DND-41 (cell line): ENCODE results near the gene PARVB.

Source experiments
- ATAC-seq: fragments of 200-7000 bp; cut with Tn5 transposase; 3 replicates; pipeline ENCODE4 v1.9.1; 2021; ENCODE audit warnings: low read depth; ENCODE audit not compliant: insufficient read depth
- DNase-seq: peaks from one replicate; pipeline ENCODE4 v3.0.0-alpha.2; 2020
- H2AFZ ChIP-seq: 2 replicates; pipeline ENCODE4 v1.6.0; 2012; ENCODE audit warnings: low read depth, low read length
- H3K27ac ChIP-seq: 2 replicates; pipeline ENCODE4 v1.5.1; 2012; ENCODE audit warnings: low read length, inconsistent platforms
- H3K27me3 ChIP-seq: fragments of 200-600 bp; sonication (generic); 2 replicates; pipeline ENCODE4 v1.6.0; 2012; ENCODE audit warnings: low read length, mild to moderate bottlenecking, inconsistent platforms; ENCODE audit not compliant: insufficient read depth, poor library complexity
- H3K36me3 ChIP-seq: 2 replicates; pipeline ENCODE4 v1.5.1; 2012; ENCODE audit warnings: low read length, inconsistent platforms; ENCODE audit not compliant: insufficient read depth
- H3K4me1 ChIP-seq: 2 replicates; pipeline ENCODE4 v1.5.1; 2012; ENCODE audit warnings: mild to moderate bottlenecking, low read length; ENCODE audit not compliant: insufficient read depth
- H3K4me2 ChIP-seq: 2 replicates; pipeline ENCODE4 v1.6.0; 2012; ENCODE audit warnings: mild to moderate bottlenecking, moderate library complexity, low read length, inconsistent platforms; ENCODE audit not compliant: insufficient read depth
- H3K4me3 ChIP-seq, 2 experiments: fragments of 200-600 bp in 1 of 2; shearing (Covaris generic) in 1 of 2; 2 replicates each; pipeline ENCODE4 v1.5.1; 2012 to 2016; ENCODE audit warnings: inconsistent platforms in 2 of 2, low read length in 2 of 2, mild to moderate bottlenecking in 2 of 2, low read depth in 1 of 2, moderate library complexity in 1 of 2
- H3K79me2 ChIP-seq: 2 replicates; pipeline ENCODE4 v1.6.0; 2012; ENCODE audit warnings: low read length, inconsistent platforms; ENCODE audit not compliant: insufficient read depth
- H3K9ac ChIP-seq: 2 replicates; pipeline ENCODE4 v1.6.0; 2012; ENCODE audit warnings: low read depth, mild to moderate bottlenecking, inconsistent platforms, low read length, moderate library complexity
- H3K9me3 ChIP-seq: 2 replicates; pipeline ENCODE4 v1.5.1; 2012; ENCODE audit warnings: low read length, moderate library complexity, mild to moderate bottlenecking, inconsistent platforms; ENCODE audit not compliant: insufficient read depth, severe bottlenecking
- H4K20me1 ChIP-seq: 2 replicates; pipeline ENCODE4 v1.6.0; 2012; ENCODE audit warnings: low read length; ENCODE audit not compliant: insufficient read depth
- CTCF ChIP-seq: IDR thresholded peaks from 2 replicates; pipeline ENCODE4 v1.5.1; 2012; ENCODE audit warnings: borderline replicate concordance, low read length, moderate library complexity, mild to moderate bottlenecking; ENCODE audit not compliant: poor library complexity, severe bottlenecking; ENCODE audit errors: extremely low read depth
- EZH2 ChIP-seq: IDR thresholded peaks from 3 replicates; pipeline ENCODE4 v1.6.1; 2012; ENCODE audit warnings: borderline replicate concordance, low read depth, mild to moderate bottlenecking, moderate library complexity, low read length, inconsistent platforms; ENCODE audit not compliant: severe bottlenecking

PARVB gene

GRCh38 chr22:43996981-43997265 lies 27.2 kb upstream of the PARVB start:
- no peak overlapping the region for H3K27ac ChIP-seq
- peaks cover 76% of the 10 kb centered on the region for H3K36me3 ChIP-seq
- H3K9me3 ChIP-seq: no peaks in the 10 kb centered on the region
- H3K4me2 ChIP-seq: no peak overlapping the region
- ATAC-seq (no peak), DNase-seq (no peak)
- H3K79me2 ChIP-seq: no peaks in the 10 kb centered on the region
- TF ChIP-seq EZH2 (no peak), CTCF (no peak)
- H3K27me3 ChIP-seq: no peaks in the 10 kb centered on the region
- no peaks in the 10 kb centered on the region for H3K4me1 ChIP-seq
- H2AFZ ChIP-seq: no peak overlapping the region
- H4K20me1 ChIP-seq: peaks cover 18% of the 10 kb centered on the region; the same call in 1 of the 2 replicates
- no peak overlapping the region for H3K9ac ChIP-seq
- H3K4me3 ChIP-seq: no peak overlapping the region

GRCh38 chr22:43998679-43999264 lies 25.3 kb upstream of the PARVB start:
- no peaks in the 10 kb centered on the region for H3K27me3 ChIP-seq
- H3K4me2 ChIP-seq: no peak overlapping the region
- TF ChIP-seq CTCF: no peak
- TF ChIP-seq EZH2: no peak
- ATAC-seq (no peak), DNase-seq (no peak)
- peaks cover 57% of the 10 kb centered on the region for H3K36me3 ChIP-seq
- H3K9ac ChIP-seq: no peak overlapping the region
- H3K4me1 ChIP-seq: no peaks in the 10 kb centered on the region
- H3K27ac ChIP-seq: no peak overlapping the region
- peaks cover 21% of the 10 kb centered on the region; the same call in 1 of the 2 replicates for H4K20me1 ChIP-seq
- H3K9me3 ChIP-seq: no peaks in the 10 kb centered on the region
- H2AFZ ChIP-seq: no peak overlapping the region
- H3K79me2 ChIP-seq: no peaks in the 10 kb centered on the region
- H3K4me3 ChIP-seq: no peak overlapping the region

GRCh38 chr22:43999378-43999777 lies 24.7 kb upstream of the PARVB start:
- Histone ChIP-seq H3K36me3 (peaks cover 51% of the 10 kb centered on the region), H3K9me3 (no peaks in the 10 kb centered on the region), H3K4me1 (no peaks in the 10 kb centered on the region), H3K27ac (no peak overlapping the region), H2AFZ (no peak overlapping the region), H3K27me3 (no peaks in the 10 kb centered on the region), H3K9ac (no peak overlapping the region), H3K4me2 (no peak overlapping the region), H4K20me1 (peaks cover 18% of the 10 kb centered on the region; the same call in 1 of the 2 replicates), H3K79me2 (no peaks in the 10 kb centered on the region), H3K4me3 (no peak overlapping the region)
- TF ChIP-seq CTCF (no peak), EZH2 (no peak)
- DNase-seq: no peak
- no peak for ATAC-seq

GRCh38 chr22:44000123-44000522 lies 24.0 kb upstream of the PARVB start:
- H3K4me2 ChIP-seq: no peak overlapping the region
- no peak overlapping the region for H3K9ac ChIP-seq
- no peaks in the 10 kb centered on the region for H3K9me3 ChIP-seq
- no peak overlapping the region for H3K27ac ChIP-seq
- no peaks in the 10 kb centered on the region for H3K27me3 ChIP-seq
- TF ChIP-seq CTCF (no peak), EZH2 (no peak)
- no peak for ATAC-seq
- H2AFZ ChIP-seq: no peak overlapping the region
- no peak overlapping the region for H3K4me3 ChIP-seq
- peaks cover 44% of the 10 kb centered on the region for H3K36me3 ChIP-seq
- DNase-seq: no peak
- H3K79me2 ChIP-seq: no peaks in the 10 kb centered on the region
- no peaks in the 10 kb centered on the region for H3K4me1 ChIP-seq
- peaks cover 18% of the 10 kb centered on the region; the same call in 1 of the 2 replicates for H4K20me1 ChIP-seq
